ENCODE results near the gene TACR2.
A peak's percentile ranks its signal among the peaks of the same experiment; 100 is the strongest.

The TACR2 gene

GRCh38 chr10:69418052-69418752, 1.5 kb upstream of the TACR2 start:
- DNase-seq, result no peak

- DNase-seq, result no peak
Observed at GRCh38 chr10:69417542-69417941, 824 bp upstream of the TACR2 start.

- no peak for DNase-seq
Observed at GRCh38 chr10:69415951-69416350, 767 bp downstream of the TACR2 start.

- DNase-seq, result no peak
Observed at GRCh38 chr10:69415049-69415448, 1.7 kb downstream of the TACR2 start.

GRCh38 chr10:69414036-69415018, 2.4 kb downstream of the TACR2 start:
- DNase-seq, result no peak

GRCh38 chr10:69413221-69413865, 3.4 kb downstream of the TACR2 start:
- peak; percentile 29 for DNase-seq

- no peak for DNase-seq
Observed at GRCh38 chr10:69412232-69412790, 4.4 kb downstream of the TACR2 start.

GRCh38 chr10:69411476-69411875, 5.2 kb downstream of the TACR2 start:
- no peak for DNase-seq

- DNase-seq, result no peak
Observed at GRCh38 chr10:69410487-69410886, 6.2 kb downstream of the TACR2 start.

GRCh38 chr10:69409968-69410367, 6.8 kb downstream of the TACR2 start:
- DNase-seq, result no peak

- DNase-seq, result no peak
Observed at GRCh38 chr10:69409176-69409495, 7.6 kb downstream of the TACR2 start.

GRCh38 chr10:69408318-69409175, 8.2 kb downstream of the TACR2 start:
- DNase-seq, result peak; percentile 86

GRCh38 chr10:69407621-69408301, 9.0 kb downstream of the TACR2 start:
- no peak for DNase-seq

GRCh38 chr10:69406816-69407580, 9.7 kb downstream of the TACR2 start:
- DNase-seq, result no peak

GRCh38 chr10:69406302-69406811, 10.4 kb downstream of the TACR2 start:
- no peak for DNase-seq

GRCh38 chr10:69405221-69405620, 11.5 kb downstream of the TACR2 start:
- no peak for DNase-seq

GRCh38 chr10:69404786-69405185, 11.9 kb downstream of the TACR2 start:
- no peak for DNase-seq

- no peak for DNase-seq
Observed at GRCh38 chr10:69403519-69403918, 13.2 kb downstream of the TACR2 start.

- DNase-seq, result no peak
Observed at GRCh38 chr10:69403066-69403465, 13.7 kb downstream of the TACR2 start.

- DNase-seq, result no peak
Observed at GRCh38 chr10:69402386-69402785, 14.3 kb downstream of the TACR2 start.

- DNase-seq, result no peak
Observed at GRCh38 chr10:69401416-69401815, 15.3 kb downstream of the TACR2 start.
